Pancreas (tissue), 10 donors: ENCODE data around the gene GFM1. TPM values are rescaled to one million over a fixed set of nuclear protein-coding genes. Genes with fewer than 3 reads are reported as not detected.

ENCODE experiments used
- ATAC-seq, 4 donors: fragments of 200-7000 bp; cut with Tn5 transposase; one replicate each; pipeline versions ENCODE4 v1.8.0 to v1.9.1; 2020; ENCODE audit warnings: mild to moderate bottlenecking in 4 of 4, moderate library complexity in 4 of 4
- DNase-seq, 6 donors: peaks; one replicate each; pipeline ENCODE4 v3.0.0-alpha.2; 2020
- FAIRE-seq: peaks from 2 replicates; lab custom pipeline; 2012; peaks lifted over from hg19 to GRCh38; lab: Jason Lieb, UNC
- H3K27ac ChIP-seq, 4 donors: fragments of 200-600 bp; sonication (generic); 1 replicate in 3 of 4; 2 replicates in 1 of 4; pipeline versions ENCODE4 v1.5.0 to v1.8.0; 2020
- H3K27me3 ChIP-seq, 4 donors: fragments of 200-600 bp; one replicate each; pipeline ENCODE4 v1.8.0; 2021
- H3K36me3 ChIP-seq, 3 donors: fragments of 200-600 bp; sonication (generic) in 1 of 3; one replicate each; pipeline versions ENCODE4 v1.5.0 to v1.8.0; 2020 to 2021
- H3K4me1 ChIP-seq, 3 donors: fragments of 200-600 bp; one replicate each; pipeline ENCODE4 v1.8.0; 2021
- H3K4me3 ChIP-seq, 4 donors: fragments of 200-600 bp; sonication (generic) in 2 of 4; one replicate each; pipeline versions ENCODE4 v1.5.0 to v1.8.0; 2020 to 2021
- H3K9me3 ChIP-seq, 4 donors: fragments of 200-600 bp; one replicate each; pipeline ENCODE4 v1.8.0; 2021
- CTCF ChIP-seq, 4 donors: fragments of 200-600 bp; sonication (generic) in 3 of 4; IDR thresholded peaks; one replicate each; pipeline versions ENCODE4 v1.5.0 to v1.8.0; 2021; ENCODE audit warnings: antibody characterized with exemption in 4 of 4
- WGBS, 2 donors: extraction: QIAGEN DNeasy Blood & Tissue Kit; methylation state at CpG; one replicate each; pipeline ENCODE4 v1.1.7; 2013; 5-methylcytosine and 5-hydroxymethylcytosine counted together
- intact Hi-C, 3 donors: fragments of 100-400 bp; cut with DNase I; formaldehyde crosslinking; loops; one replicate each; pipeline versions ENCODE4 v1.11.1 to v1.14.2; 2022
- polyA plus RNA-seq, 2 donors: library from polyadenylated mRNA; stranded (reverse); fragments of 200-250 nt; gene quantifications; one replicate each; pipeline ENCODE4 v1.2.3, GENCODE V29; 2013
- total RNA-seq, 6 donors: library from RNA; stranded (reverse); fragmentation: NEBNext Ultra II Directional in 4 of 6; extraction: Animal tissue kit (Norgen Biotek cat#: 25700) in 4 of 6; gene quantifications; one replicate each; pipeline versions ENCODE4 v1.2.1 to v1.2.4, GENCODE V29; 2021 to 2023
- donor health status: healthy with polysubstance abuse.
- donor health status: DM: no; HTN: no; CAD: no; lungs with moderate emphysema.
- donor health status: DM: no; HTN: no; CAD: no.
- donor health status: control.
- donor health status: control.
- donor health status: Bipolar disorder and iron deficiency.
- donor health status: DM: yes; HTN: yes; CAD: no.
- donor health status: DM: no; HTN: no; CAD: no.
- donor health status: DM: no; HTN: no; CAD: no.
- donor health status: DM: yes; HTN: yes; CAD: no.

GFM1 gene
- total and polyA plus RNA-seq, 8 donors, result 5.7 to 24.0 (median 17.2) TPM

- 87 to 92% methylated on average over 4 of the region's 4 CpGs for WGBS, 2 donors
- no peak for DNase-seq
- Histone ChIP-seq H3K9me3 (no peaks in the 10 kb centered on the region), H3K27ac (no peak overlapping the region), H3K4me3 (no peak overlapping the region), H3K4me1 (no peaks in the 10 kb centered on the region), H3K27me3 (no peaks in the 10 kb centered on the region), H3K36me3 (no peaks in the 10 kb centered on the region)
- no peak for TF ChIP-seq CTCF (IDR thresholded peaks at IDR 0.05)
- ATAC-seq, result peak in 3 of 4 donors; percentile 19 to 68 (median 62)
- intact Hi-C loops, result no loop called here
- no peak for FAIRE-seq
Observed at GRCh38 chr3:158709666-158710083, 65.3 kb downstream of the GFM1 start.

DNA sequence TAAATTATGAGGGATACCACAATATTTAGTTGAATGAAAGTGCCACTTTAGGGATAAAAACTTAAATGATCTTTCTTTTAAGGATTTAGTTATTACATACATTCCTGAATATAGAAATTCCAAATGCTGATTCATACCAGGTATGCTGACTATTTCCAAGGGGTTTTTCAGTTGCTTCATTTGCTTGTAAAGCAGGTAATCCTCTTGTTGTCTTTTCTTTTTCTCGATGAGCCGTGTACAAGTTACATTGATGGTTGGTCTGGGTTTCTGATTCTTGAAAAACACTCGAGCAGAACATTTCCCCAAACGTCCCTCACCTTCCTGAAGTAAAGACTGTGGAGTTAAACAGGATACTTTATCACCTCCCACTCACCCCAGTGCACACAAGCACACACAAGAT lies 66.3 kb downstream of the GFM1 start:
- H3K4me3 ChIP-seq, result no peak overlapping the region
- TF ChIP-seq CTCF (IDR thresholded peaks at IDR 0.05), result no peak
- H3K27ac ChIP-seq, result no peak overlapping the region
- no peak for ATAC-seq
- no peak for DNase-seq
- 73 to 83% methylated on average over 4 of the region's 4 CpGs for WGBS, 2 donors
- no peaks in the 10 kb centered on the region for H3K4me1 ChIP-seq
- intact Hi-C loops, result no loop called here
- H3K9me3 ChIP-seq, result no peaks in the 10 kb centered on the region
- no peak for FAIRE-seq
- H3K27me3 ChIP-seq, result no peaks in the 10 kb centered on the region
- H3K36me3 ChIP-seq, result no peaks in the 10 kb centered on the region

DNA sequence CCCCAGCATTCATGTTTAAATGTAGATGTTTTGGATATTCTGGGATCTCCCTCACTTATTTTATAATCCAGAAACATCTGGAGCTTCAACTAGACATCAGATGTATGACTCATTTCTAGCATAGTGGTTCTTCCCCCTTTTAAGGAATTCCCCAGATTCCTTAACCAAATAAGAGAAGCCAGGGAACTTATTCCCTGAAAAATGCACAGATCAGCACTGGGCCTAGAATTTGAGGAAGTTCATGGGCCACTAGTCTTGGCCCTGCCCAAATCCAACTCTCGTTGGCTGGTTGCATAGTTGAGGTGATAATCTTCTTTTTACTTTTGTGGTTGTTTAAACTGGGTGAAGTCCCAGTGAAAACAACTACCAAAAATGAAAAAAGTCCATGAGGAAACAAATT lies 67.6 kb downstream of the GFM1 start:
- Histone ChIP-seq H3K9me3 (no peaks in the 10 kb centered on the region), H3K4me3 (no peak overlapping the region), H3K27ac (peak overlapping the region in 1 of 4 donors; percentile 33), H3K4me1 (no peaks in the 10 kb centered on the region), H3K36me3 (no peaks in the 10 kb centered on the region), H3K27me3 (no peaks in the 10 kb centered on the region)
- TF ChIP-seq CTCF (IDR thresholded peaks at IDR 0.05), result no peak
- FAIRE-seq, result no peak
- ATAC-seq, result peak in 3 of 4 donors; percentile 29 to 75 (median 59)
- DNase-seq, result no peak
- intact Hi-C loops, result no loop called here
- 76 to 86% methylated on average over 1 of the region's 1 CpG for WGBS, 2 donors

DNA sequence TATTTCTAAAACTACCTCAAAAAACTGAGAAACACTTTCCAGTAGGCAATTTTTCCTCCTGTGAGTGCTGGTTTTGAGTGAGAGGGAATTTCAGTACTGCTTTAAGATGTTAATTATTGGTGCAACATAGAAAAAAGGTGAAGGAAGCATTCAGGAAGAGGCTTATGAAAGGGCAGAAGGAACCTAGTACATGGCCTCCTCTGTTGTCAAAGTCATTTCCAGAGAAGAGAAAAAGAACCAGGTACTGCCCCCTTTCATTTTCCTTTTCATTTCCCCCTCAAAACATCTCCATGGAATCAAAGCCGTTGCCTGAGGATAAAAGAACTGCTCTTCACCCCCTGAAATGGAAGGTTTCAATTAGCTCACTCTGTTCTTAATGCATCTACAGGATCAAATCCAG lies 68.1 kb downstream of the GFM1 start:
- Histone ChIP-seq H3K4me1 (no peaks in the 10 kb centered on the region), H3K27me3 (no peaks in the 10 kb centered on the region), H3K4me3 (no peak overlapping the region), H3K9me3 (no peaks in the 10 kb centered on the region), H3K27ac (peak overlapping the region in 1 of 4 donors; percentile 21), H3K36me3 (no peaks in the 10 kb centered on the region)
- TF ChIP-seq CTCF (IDR thresholded peaks at IDR 0.05), result no peak
- DNase-seq, result no peak
- ATAC-seq, result no peak
- 84 to 96% methylated on average over 1 of the region's 1 CpG for WGBS, 2 donors
- no peak for FAIRE-seq
- intact Hi-C loops, result no loop called here

DNA sequence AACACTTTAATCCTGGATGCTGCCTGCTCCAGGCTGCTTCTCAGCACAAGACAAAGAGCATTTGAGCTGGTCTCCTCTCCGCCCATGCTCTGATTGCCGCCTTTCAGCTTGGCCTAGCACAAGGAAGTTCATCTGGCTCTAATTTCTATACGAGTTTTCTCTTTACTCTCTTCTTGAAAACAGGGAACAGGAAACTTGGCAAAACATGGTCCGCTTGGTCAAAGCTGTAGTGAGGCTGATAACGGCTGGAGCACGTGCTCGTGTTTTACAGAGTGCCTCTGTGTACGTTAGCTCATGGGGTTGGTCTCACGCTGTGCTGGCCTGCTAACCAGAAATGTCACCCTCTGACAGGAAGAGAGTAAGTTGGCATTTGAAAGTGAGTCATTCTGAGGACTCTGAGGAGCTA lies 68.8 kb downstream of the GFM1 start:
- no peak for FAIRE-seq
- Histone ChIP-seq H3K4me3 (no peak overlapping the region), H3K9me3 (no peaks in the 10 kb centered on the region), H3K4me1 (no peaks in the 10 kb centered on the region), H3K27ac (peak overlapping the region in 1 of 4 donors; percentile 21), H3K36me3 (no peaks in the 10 kb centered on the region), H3K27me3 (no peaks in the 10 kb centered on the region)
- ATAC-seq, result peak in 3 of 4 donors; percentile 17 to 42 (median 36)
- intact Hi-C loops, result no loop called here
- 86 to 94% methylated on average over 9 of the region's 9 CpGs for WGBS, 2 donors
- TF ChIP-seq CTCF (IDR thresholded peaks at IDR 0.05), result no peak
- DNase-seq, result no peak
